Measurements from ENCODE around the gene SV2A.

Gene SV2A

GRCh38 chr1:149925345-149925744 lies 7.7 kb upstream of the SV2A start:
- in situ Hi-C loops (cut with MboI; ENCODE audit: low sequenced_read_pairs), result no loop called here
- DNase-seq (ENCODE audit: low spot score in 2 of 2), result no peak
- H3K4me3 ChIP-seq, result no peak overlapping the region
- H3K9me3 ChIP-seq, result no peaks in the 10 kb centered on the region
- peaks cover 9% of the 10 kb centered on the region for H3K4me1 ChIP-seq
- no peaks in the 10 kb centered on the region for H3K27me3 ChIP-seq (ENCODE audit: low read depth)
- H3K36me3 ChIP-seq (replicated peaks), result peaks cover 54% of the 10 kb centered on the region

- in situ Hi-C loops (cut with MboI; ENCODE audit: low sequenced_read_pairs), result loop anchor here (25.0 kb wide), 1 partner anchor 239 kb away; no protein-coding TSS in a partner anchor
- Histone ChIP-seq H3K4me3 (no peak overlapping the region), H3K36me3 (replicated peaks) (peaks cover 54% of the 10 kb centered on the region), H3K4me1 (peaks cover 8% of the 10 kb centered on the region), H3K9me3 (no peaks in the 10 kb centered on the region), H3K27me3 (ENCODE audit: low read depth) (no peaks in the 10 kb centered on the region)
- no peak for DNase-seq (ENCODE audit: low spot score in 2 of 2)
Observed at GRCh38 chr1:149923626-149924025, 6.0 kb upstream of the SV2A start.

GRCh38 chr1:149916898-149917252 lies 769 bp downstream of the SV2A start:
- Histone ChIP-seq H3K27me3 (ENCODE audit: low read depth) (no peaks in the 10 kb centered on the region), H3K9me3 (no peaks in the 10 kb centered on the region), H3K36me3 (replicated peaks) (peaks cover 3% of the 10 kb centered on the region), H3K4me3 (no peak overlapping the region), H3K4me1 (no peaks in the 10 kb centered on the region)
- in situ Hi-C loops (cut with MboI; ENCODE audit: low sequenced_read_pairs), result loop anchor here (25.0 kb wide), 1 partner anchor 245 kb away; no protein-coding TSS in a partner anchor
- DNase-seq (ENCODE audit: low spot score in 2 of 2), result no peak

GRCh38 chr1:149916193-149916897 lies 1.3 kb downstream of the SV2A start:
- Histone ChIP-seq H3K27me3 (ENCODE audit: low read depth) (no peaks in the 10 kb centered on the region), H3K9me3 (no peaks in the 10 kb centered on the region), H3K4me1 (no peaks in the 10 kb centered on the region), H3K36me3 (replicated peaks) (no peaks in the 10 kb centered on the region; the same call in 1 of the 2 replicates), H3K4me3 (no peak overlapping the region)
- in situ Hi-C loops (cut with MboI; ENCODE audit: low sequenced_read_pairs), result loop anchor here (25.0 kb wide), 1 partner anchor 246 kb away; no protein-coding TSS in a partner anchor
- no peak for DNase-seq (ENCODE audit: low spot score in 2 of 2)

- Histone ChIP-seq H3K27me3 (ENCODE audit: low read depth) (no peaks in the 10 kb centered on the region), H3K36me3 (replicated peaks) (no peaks in the 10 kb centered on the region), H3K9me3 (no peaks in the 10 kb centered on the region), H3K4me3 (no peak overlapping the region), H3K4me1 (no peaks in the 10 kb centered on the region)
- no peak for DNase-seq (ENCODE audit: low spot score in 2 of 2)
- in situ Hi-C loops (cut with MboI; ENCODE audit: low sequenced_read_pairs), result loop anchor here (25.0 kb wide), 1 partner anchor 247 kb away; no protein-coding TSS in a partner anchor
Observed at GRCh38 chr1:149915429-149916192, 2.0 kb downstream of the SV2A start.

- Histone ChIP-seq H3K9me3 (no peaks in the 10 kb centered on the region), H3K4me1 (no peaks in the 10 kb centered on the region), H3K36me3 (replicated peaks) (no peaks in the 10 kb centered on the region), H3K4me3 (no peak overlapping the region), H3K27me3 (ENCODE audit: low read depth) (no peaks in the 10 kb centered on the region)
- no peak for DNase-seq (ENCODE audit: low spot score in 2 of 2)
- in situ Hi-C loops (cut with MboI; ENCODE audit: low sequenced_read_pairs), result loop anchor here (25.0 kb wide), 1 partner anchor 248 kb away; no protein-coding TSS in a partner anchor
Observed at GRCh38 chr1:149914545-149914944, 3.1 kb downstream of the SV2A start.

GRCh38 chr1:149906570-149907075 lies 11.0 kb downstream of the SV2A start:
- Histone ChIP-seq H3K9me3 (no peaks in the 10 kb centered on the region), H3K4me1 (no peaks in the 10 kb centered on the region), H3K36me3 (replicated peaks) (no peaks in the 10 kb centered on the region), H3K27me3 (ENCODE audit: low read depth) (no peaks in the 10 kb centered on the region), H3K4me3 (no peak overlapping the region)
- in situ Hi-C loops (cut with MboI; ENCODE audit: low sequenced_read_pairs), result loop anchor here (25.0 kb wide), 1 partner anchor 256 kb away; no protein-coding TSS in a partner anchor
- DNase-seq (ENCODE audit: low spot score in 2 of 2), result no peak

- Histone ChIP-seq H3K4me3 (no peak overlapping the region), H3K4me1 (no peaks in the 10 kb centered on the region), H3K36me3 (replicated peaks) (no peaks in the 10 kb centered on the region), H3K27me3 (ENCODE audit: low read depth) (no peaks in the 10 kb centered on the region), H3K9me3 (no peaks in the 10 kb centered on the region)
- no peak for DNase-seq (ENCODE audit: low spot score in 2 of 2)
- in situ Hi-C loops (cut with MboI; ENCODE audit: low sequenced_read_pairs), result loop anchor here (25.0 kb wide), 1 partner anchor 258 kb away; no protein-coding TSS in a partner anchor
Observed at GRCh38 chr1:149903836-149904491, 13.7 kb downstream of the SV2A start.

GRCh38 chr1:149899460-149900284 lies 18.0 kb downstream of the SV2A start, which contains the start of gene BOLA1:
Gene BOLA1 (plus strand): TSS chr1:149899568. CDS start chr1:149900060, 492 bp downstream.
- no peaks in the 10 kb centered on the region for H3K9me3 ChIP-seq
- in situ Hi-C loops (cut with MboI; ENCODE audit: low sequenced_read_pairs), result loop anchor here (25.0 kb wide), 1 partner anchor 263 kb away; no protein-coding TSS in a partner anchor
- DNase-seq (ENCODE audit: low spot score in 2 of 2), result no peak
- no peaks in the 10 kb centered on the region for H3K36me3 ChIP-seq (replicated peaks)
- no peak within 1 kb of the TSS for H3K4me3 ChIP-seq
- no peaks in the 10 kb centered on the region for H3K4me1 ChIP-seq
- no peaks in the 10 kb centered on the region for H3K27me3 ChIP-seq (ENCODE audit: low read depth)

GRCh38 chr1:149896575-149896974 lies 21.1 kb downstream of the SV2A start:
- Histone ChIP-seq H3K27me3 (ENCODE audit: low read depth) (no peaks in the 10 kb centered on the region), H3K4me1 (no peaks in the 10 kb centered on the region), H3K9me3 (no peaks in the 10 kb centered on the region), H3K4me3 (no peak overlapping the region), H3K36me3 (replicated peaks) (no peaks in the 10 kb centered on the region)
- in situ Hi-C loops (cut with MboI; ENCODE audit: low sequenced_read_pairs), result no loop called here
- DNase-seq (ENCODE audit: low spot score in 2 of 2), result no peak

GRCh38 chr1:149888999-149889289 lies 28.7 kb downstream of the SV2A start:
- DNase-seq (ENCODE audit: low spot score in 2 of 2), result peak; percentile 68 to 70
- Histone ChIP-seq H3K27me3 (ENCODE audit: low read depth) (no peaks in the 10 kb centered on the region), H3K36me3 (replicated peaks) (no peaks in the 10 kb centered on the region), H3K4me1 (peaks cover 16% of the 10 kb centered on the region), H3K9me3 (no peaks in the 10 kb centered on the region), H3K4me3 (peak overlapping the region; percentile 59)
- in situ Hi-C loops (cut with MboI; ENCODE audit: low sequenced_read_pairs), result no loop called here

GRCh38 chr1:149888247-149888998 lies 29.2 kb downstream of the SV2A start:
- peak overlapping the region; percentile 59 for H3K4me3 ChIP-seq
- no peaks in the 10 kb centered on the region for H3K36me3 ChIP-seq (replicated peaks)
- H3K4me1 ChIP-seq, result peaks cover 17% of the 10 kb centered on the region
- in situ Hi-C loops (cut with MboI; ENCODE audit: low sequenced_read_pairs), result no loop called here
- H3K27me3 ChIP-seq (ENCODE audit: low read depth), result no peaks in the 10 kb centered on the region
- H3K9me3 ChIP-seq, result no peaks in the 10 kb centered on the region
- DNase-seq (ENCODE audit: low spot score in 2 of 2), result peak; percentile 91 to 93

Data from HAP-1 (cell line).